IPS DF 6.9 (cell line): ENCODE measurements around the gene CYGB.
"Not testable (repeated sequence)": the region's sequence is repeated elsewhere in the genome, so short reads cannot be mapped to it uniquely, and the experiment has no call there.

Experiments
- DNase-seq: peaks from one replicate; pipeline ENCODE4 v3.0.0-alpha.2; 2013; ENCODE audit warnings: low read depth, low spot score
- H3K27ac ChIP-seq: one replicate; pipeline ENCODE4 v1.5.1; 2013; ENCODE audit warnings: low read length, control low read depth
- H3K27me3 ChIP-seq: 2 replicates; pipeline ENCODE4 v1.6.1; 2013; ENCODE audit warnings: mild to moderate bottlenecking, low read length; ENCODE audit not compliant: control insufficient read depth, insufficient read depth
- H3K36me3 ChIP-seq: 2 replicates; pipeline ENCODE4 v1.6.1; 2013; ENCODE audit warnings: low read length; ENCODE audit not compliant: control insufficient read depth, insufficient read depth
- H3K4me1 ChIP-seq: 2 replicates; pipeline ENCODE4 v1.6.1; 2013; ENCODE audit warnings: low read length; ENCODE audit not compliant: control insufficient read depth, insufficient read depth
- H3K4me3 ChIP-seq: 2 replicates; pipeline ENCODE4 v1.5.1; 2013; ENCODE audit warnings: mild to moderate bottlenecking, low read length
- H3K9me3 ChIP-seq: 2 replicates; pipeline ENCODE4 v1.6.1; 2013; ENCODE audit warnings: low read length, inconsistent platforms; ENCODE audit not compliant: control insufficient read depth, insufficient read depth
- WGBS: extraction: QIAGEN DNeasy Blood & Tissue Kit; methylation state at CpG from one replicate; pipeline ENCODE4 v1.1.7; 2013; ENCODE audit warnings: mixed read lengths, missing lambda C conversion rate; ENCODE audit not compliant: insufficient read length, insufficient coverage; 5-methylcytosine and 5-hydroxymethylcytosine counted together

CYGB gene

GRCh38 chr17:76537288-76537577 lies 276 bp downstream of the CYGB start:
- H3K9me3 ChIP-seq = no peaks in the 10 kb centered on the region
- no peak for DNase-seq
- H3K4me3 ChIP-seq = peak overlapping the region; percentile 66; the same call in 1 of the 2 replicates
- peaks cover 14% of the 10 kb centered on the region; the same call in 1 of the 2 replicates for H3K27me3 ChIP-seq
- peaks cover 6% of the 10 kb centered on the region for H3K4me1 ChIP-seq
- no peak overlapping the region for H3K27ac ChIP-seq
- H3K36me3 ChIP-seq = no peaks in the 10 kb centered on the region
- no CpG with 5 or more reads among the region's 26 CpGs for WGBS

GRCh38 chr17:76536511-76537287 lies 810 bp downstream of the CYGB start:
- H3K27me3 ChIP-seq = peaks cover 14% of the 10 kb centered on the region; the same call in 1 of the 2 replicates
- no CpG with 5 or more reads among the region's 25 CpGs for WGBS
- H3K36me3 ChIP-seq = no peaks in the 10 kb centered on the region
- DNase-seq = no peak
- no peak overlapping the region for H3K27ac ChIP-seq
- H3K4me1 ChIP-seq = peaks cover 6% of the 10 kb centered on the region
- peak overlapping the region; percentile 66; the same call in 1 of the 2 replicates for H3K4me3 ChIP-seq
- no peaks in the 10 kb centered on the region for H3K9me3 ChIP-seq

GRCh38 chr17:76535788-76536510 lies 1.6 kb downstream of the CYGB start:
- no peak overlapping the region for H3K4me3 ChIP-seq
- H3K36me3 ChIP-seq = no peaks in the 10 kb centered on the region; the same call in 1 of the 2 replicates
- H3K27me3 ChIP-seq = peaks cover 14% of the 10 kb centered on the region; the same call in 1 of the 2 replicates
- no peak overlapping the region for H3K27ac ChIP-seq
- peaks cover 6% of the 10 kb centered on the region for H3K4me1 ChIP-seq
- no peaks in the 10 kb centered on the region for H3K9me3 ChIP-seq
- WGBS = no CpG with 5 or more reads among the region's 19 CpGs
- DNase-seq = no peak

- WGBS = no CpG with 5 or more reads among the region's 7 CpGs
- peaks cover 14% of the 10 kb centered on the region; the same call in 1 of the 2 replicates for H3K27me3 ChIP-seq
- H3K4me1 ChIP-seq = peaks cover 2% of the 10 kb centered on the region
- H3K9me3 ChIP-seq = no peaks in the 10 kb centered on the region
- H3K4me3 ChIP-seq = no peak overlapping the region
- no peak for DNase-seq
- H3K36me3 ChIP-seq = no peaks in the 10 kb centered on the region; the same call in 1 of the 2 replicates
- H3K27ac ChIP-seq = no peak overlapping the region
These were observed 2.4 kb downstream of the CYGB start for GRCh38 chr17:76534831-76535732.

- not testable (repeated sequence) for H3K9me3 ChIP-seq, H3K4me1 ChIP-seq, H3K4me3 ChIP-seq, H3K36me3 ChIP-seq, H3K27ac ChIP-seq, DNase-seq
- H3K27me3 ChIP-seq = peaks cover 12% of the 10 kb centered on the region; the same call in 1 of the 2 replicates
- WGBS = no CpG with 5 or more reads among the region's 9 CpGs
These were observed 3.7 kb downstream of the CYGB start for GRCh38 chr17:76533640-76534359.

GRCh38 chr17:76532072-76532651 lies 5.3 kb downstream of the CYGB start:
- no CpG with 5 or more reads among the region's 8 CpGs for WGBS
- H3K4me1 ChIP-seq = peaks cover 4% of the 10 kb centered on the region
- no peak for DNase-seq

GRCh38 chr17:76531486-76532038 lies 5.9 kb downstream of the CYGB start:
- WGBS = no CpG with 5 or more reads among the region's 18 CpGs
- no peaks in the 10 kb centered on the region; the same call in 1 of the 2 replicates for H3K36me3 ChIP-seq
- peaks cover 4% of the 10 kb centered on the region for H3K4me1 ChIP-seq
- peaks cover 2% of the 10 kb centered on the region; the same call in 1 of the 2 replicates for H3K27me3 ChIP-seq
- H3K4me3 ChIP-seq = no peak overlapping the region
- no peaks in the 10 kb centered on the region for H3K9me3 ChIP-seq
- no peak overlapping the region for H3K27ac ChIP-seq
- DNase-seq = no peak

More at GRCh38 chr17:76532072-76532651, 5.3 kb downstream of the CYGB start:
- no peak overlapping the region for H3K4me3 ChIP-seq
- H3K27ac ChIP-seq = no peak overlapping the region
- peaks cover 5% of the 10 kb centered on the region; the same call in 1 of the 2 replicates for H3K27me3 ChIP-seq
- no peaks in the 10 kb centered on the region; the same call in 1 of the 2 replicates for H3K36me3 ChIP-seq
- no peaks in the 10 kb centered on the region for H3K9me3 ChIP-seq

- Histone ChIP-seq H3K9me3 (no peaks in the 10 kb centered on the region), H3K27me3 (no peaks in the 10 kb centered on the region), H3K4me1 (peaks cover 4% of the 10 kb centered on the region), H3K27ac (no peak overlapping the region), H3K4me3 (no peak overlapping the region), H3K36me3 (no peaks in the 10 kb centered on the region; the same call in 1 of the 2 replicates)
- DNase-seq = no peak
- no CpG with 5 or more reads among the region's 32 CpGs for WGBS
These were observed 6.6 kb downstream of the CYGB start for GRCh38 chr17:76530811-76531485.
